Measurements from ENCODE around the gene GRIA1.

The GRIA1 gene

DNA sequence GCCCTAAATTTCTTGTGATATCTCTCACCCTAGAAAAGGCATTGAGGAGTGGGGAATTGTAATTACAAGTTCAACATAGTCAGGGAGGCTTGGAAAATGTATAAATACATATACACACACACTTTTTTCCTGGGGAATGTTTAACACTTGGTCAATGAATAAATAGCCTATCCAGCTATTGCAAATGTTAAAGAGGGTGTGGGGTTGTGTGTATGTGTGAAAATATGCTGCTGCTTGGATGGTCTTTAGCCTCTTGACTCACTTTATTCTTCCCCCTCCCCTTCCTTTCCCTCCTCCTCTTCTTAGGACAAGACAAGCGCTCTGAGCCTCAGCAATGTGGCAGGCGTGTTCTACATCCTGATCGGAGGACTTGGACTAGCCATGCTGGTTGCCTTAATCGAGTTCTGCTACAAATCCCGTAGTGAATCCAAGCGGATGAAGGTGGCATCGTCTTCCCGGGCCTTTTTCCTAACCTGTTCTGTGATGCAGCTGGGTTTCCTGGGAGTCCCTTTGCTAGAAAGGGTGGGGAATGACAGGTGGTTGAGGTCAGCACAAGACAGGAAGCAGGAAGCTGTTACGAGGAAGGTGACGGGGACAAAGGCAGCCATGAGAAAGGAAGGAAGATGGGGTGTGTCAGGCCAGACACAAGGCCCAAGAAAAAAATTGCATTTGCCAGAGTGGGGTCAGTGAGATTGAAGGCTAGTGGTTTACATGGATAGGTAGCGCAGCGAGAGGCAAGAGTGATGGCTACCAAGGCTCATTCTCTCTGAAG is 311.8 kb downstream of the GRIA1 start:
- TF ChIP-seq, protein P1, sequence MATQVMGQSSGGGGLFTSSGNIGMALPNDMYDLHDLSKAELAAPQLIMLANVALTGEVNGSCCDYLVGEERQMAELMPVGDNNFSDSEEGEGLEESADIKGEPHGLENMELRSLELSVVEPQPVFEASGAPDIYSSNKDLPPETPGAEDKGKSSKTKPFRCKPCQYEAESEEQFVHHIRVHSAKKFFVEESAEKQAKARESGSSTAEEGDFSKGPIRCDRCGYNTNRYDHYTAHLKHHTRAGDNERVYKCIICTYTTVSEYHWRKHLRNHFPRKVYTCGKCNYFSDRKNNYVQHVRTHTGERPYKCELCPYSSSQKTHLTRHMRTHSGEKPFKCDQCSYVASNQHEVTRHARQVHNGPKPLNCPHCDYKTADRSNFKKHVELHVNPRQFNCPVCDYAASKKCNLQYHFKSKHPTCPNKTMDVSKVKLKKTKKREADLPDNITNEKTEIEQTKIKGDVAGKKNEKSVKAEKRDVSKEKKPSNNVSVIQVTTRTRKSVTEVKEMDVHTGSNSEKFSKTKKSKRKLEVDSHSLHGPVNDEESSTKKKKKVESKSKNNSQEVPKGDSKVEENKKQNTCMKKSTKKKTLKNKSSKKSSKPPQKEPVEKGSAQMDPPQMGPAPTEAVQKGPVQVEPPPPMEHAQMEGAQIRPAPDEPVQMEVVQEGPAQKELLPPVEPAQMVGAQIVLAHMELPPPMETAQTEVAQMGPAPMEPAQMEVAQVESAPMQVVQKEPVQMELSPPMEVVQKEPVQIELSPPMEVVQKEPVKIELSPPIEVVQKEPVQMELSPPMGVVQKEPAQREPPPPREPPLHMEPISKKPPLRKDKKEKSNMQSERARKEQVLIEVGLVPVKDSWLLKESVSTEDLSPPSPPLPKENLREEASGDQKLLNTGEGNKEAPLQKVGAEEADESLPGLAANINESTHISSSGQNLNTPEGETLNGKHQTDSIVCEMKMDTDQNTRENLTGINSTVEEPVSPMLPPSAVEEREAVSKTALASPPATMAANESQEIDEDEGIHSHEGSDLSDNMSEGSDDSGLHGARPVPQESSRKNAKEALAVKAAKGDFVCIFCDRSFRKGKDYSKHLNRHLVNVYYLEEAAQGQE (IDR thresholded peaks at IDR 0.05; ENCODE audit: insufficient read depth in 1 of 2, low read depth in 2 of 2, low read length in 2 of 2): no peak
- TF ChIP-seq FOXP2 (optimal IDR thresholded peaks at IDR 0.05; ENCODE audit: borderline replicate concordance, extremely low read depth, extremely low read length, insufficient read depth): no peak
- no peak for TF ChIP-seq SIN3A (IDR thresholded peaks at IDR 0.05; ENCODE audit: borderline replicate concordance, insufficient read depth, low read length)
- no peak for TF ChIP-seq POLR2AphosphoS5 (IDR thresholded peaks at IDR 0.05; ENCODE audit: low read depth, low read length)
- TF ChIP-seq TAF1 (IDR thresholded peaks at IDR 0.05; ENCODE audit: borderline replicate concordance, insufficient read depth, low read length): no peak

DNA sequence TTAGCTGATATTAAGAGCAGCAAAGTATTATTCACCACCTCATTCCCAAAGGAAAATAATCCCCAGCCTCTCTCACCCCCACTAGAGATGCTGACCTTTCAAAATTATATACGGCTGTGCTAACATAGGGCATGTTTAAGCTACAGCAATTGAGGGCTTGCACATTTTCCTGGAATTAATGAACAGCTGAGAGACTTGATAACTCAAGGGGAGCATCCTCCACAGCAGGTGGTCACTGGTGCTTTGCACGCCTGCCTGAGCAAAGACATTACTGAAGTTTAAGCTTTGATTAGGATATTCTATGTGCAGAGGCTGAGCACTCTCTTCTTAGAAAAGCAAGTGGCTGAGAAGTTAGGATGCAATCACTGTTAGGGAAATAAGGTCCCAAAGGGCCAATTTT is 317.3 kb downstream of the GRIA1 start:
- no peak for TF ChIP-seq FOXP2 (optimal IDR thresholded peaks at IDR 0.05; ENCODE audit: borderline replicate concordance, extremely low read depth, extremely low read length, insufficient read depth)
- TF ChIP-seq, protein P1 (IDR thresholded peaks at IDR 0.05; ENCODE audit: insufficient read depth in 1 of 2, low read depth in 2 of 2, low read length in 2 of 2): no peak
- no peak for TF ChIP-seq POLR2AphosphoS5 (IDR thresholded peaks at IDR 0.05; ENCODE audit: low read depth, low read length)
- no peak for TF ChIP-seq SIN3A (IDR thresholded peaks at IDR 0.05; ENCODE audit: borderline replicate concordance, insufficient read depth, low read length)
- no peak for TF ChIP-seq TAF1 (IDR thresholded peaks at IDR 0.05; ENCODE audit: borderline replicate concordance, insufficient read depth, low read length)

DNA sequence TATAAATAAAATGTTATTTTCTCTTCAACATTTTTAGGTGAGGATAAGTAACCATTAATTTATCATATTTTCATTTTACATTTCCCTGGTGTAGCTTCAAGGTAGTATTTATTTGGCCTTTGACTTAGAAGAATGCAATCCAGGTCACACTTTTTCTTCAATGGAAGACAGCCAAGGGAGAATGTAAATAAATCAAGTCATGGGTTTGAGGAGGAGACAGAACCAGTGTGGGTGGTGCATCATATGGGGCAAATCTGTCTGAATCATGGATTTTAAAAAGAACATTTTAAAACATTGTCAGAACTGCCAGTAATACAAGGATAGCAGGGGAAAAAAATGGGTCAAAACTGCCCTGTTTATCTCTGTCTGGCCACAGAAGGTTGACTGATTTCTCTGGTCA is 318.7 kb downstream of the GRIA1 start:
- TF ChIP-seq TAF1 (IDR thresholded peaks at IDR 0.05; ENCODE audit: borderline replicate concordance, insufficient read depth, low read length) (no peak), SIN3A (IDR thresholded peaks at IDR 0.05; ENCODE audit: borderline replicate concordance, insufficient read depth, low read length) (no peak), POLR2AphosphoS5 (IDR thresholded peaks at IDR 0.05; ENCODE audit: low read depth, low read length) (no peak), FOXP2 (optimal IDR thresholded peaks at IDR 0.05; ENCODE audit: borderline replicate concordance, extremely low read depth, extremely low read length, insufficient read depth) (no peak)
- TF ChIP-seq, protein P1 (IDR thresholded peaks at IDR 0.05; ENCODE audit: insufficient read depth in 1 of 2, low read depth in 2 of 2, low read length in 2 of 2): no peak

DNA sequence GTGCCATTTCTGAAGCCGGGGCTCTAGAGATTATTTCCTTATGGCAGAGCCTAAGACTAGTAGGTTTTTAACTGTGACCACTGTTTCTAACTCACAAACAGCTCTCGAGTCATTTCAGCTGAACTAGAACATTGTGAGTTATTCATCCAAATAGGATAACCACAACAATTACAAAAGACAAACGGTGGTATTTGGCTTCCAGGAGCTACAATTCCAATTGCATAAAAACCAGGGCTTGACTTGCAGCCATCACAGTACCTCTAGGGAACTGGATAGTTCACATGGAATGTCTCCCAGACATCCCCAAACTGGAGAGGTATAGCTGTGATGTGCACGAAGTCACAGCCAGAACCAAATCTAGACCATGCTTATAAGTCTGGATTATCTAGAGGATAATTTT is 323.4 kb downstream of the GRIA1 start:
- TF ChIP-seq TAF1 (IDR thresholded peaks at IDR 0.05; ENCODE audit: borderline replicate concordance, insufficient read depth, low read length) (no peak), POLR2AphosphoS5 (IDR thresholded peaks at IDR 0.05; ENCODE audit: low read depth, low read length) (no peak)
- TF ChIP-seq, protein P1 (IDR thresholded peaks at IDR 0.05; ENCODE audit: insufficient read depth in 1 of 2, low read depth in 2 of 2, low read length in 2 of 2): no peak

Data from PFSK-1 (cell line).